ENCODE data around the gene FCRLB. TPM values are rescaled to one million over a fixed set of nuclear protein-coding genes. Genes with fewer than 3 reads are reported as not detected.
"Not testable (repeated sequence)": the region's sequence is repeated elsewhere in the genome, so short reads cannot be mapped to it uniquely, and the experiment has no call there.

The FCRLB gene
- total RNA-seq, 1 donor from 2014 or later = 0.14 TPM

GRCh38 chr1:161678500-161678899 is 42.8 kb upstream of the FCRLB start:
- TF ChIP-seq CTCF (IDR thresholded peaks at IDR 0.05; ENCODE audit: unreplicated experiment) = no peak
- Mint-ChIP-seq H3K36me3 (ENCODE audit: insufficient read depth) (no peaks in the 10 kb centered on the region), H3K4me1 (ENCODE audit: low read depth) (peaks cover 28% of the 10 kb centered on the region), H3K27me3 (peaks cover 2% of the 10 kb centered on the region), H3K4me3 (ENCODE audit: low read depth) (no peak overlapping the region), H3K9me3 (ENCODE audit: low read depth) (no peaks in the 10 kb centered on the region), H3K27ac (no peak overlapping the region)
- DNase-seq (ENCODE audit: low spot score, unreplicated experiment) = no peak

- peaks cover 5% of the 10 kb centered on the region for H3K27me3 Mint-ChIP-seq
- TF ChIP-seq CTCF (IDR thresholded peaks at IDR 0.05; ENCODE audit: unreplicated experiment) = no peak
Observed at GRCh38 chr1:161681879-161682278, 39.5 kb upstream of the FCRLB start.

GRCh38 chr1:161688946-161689345 is 32.4 kb upstream of the FCRLB start:
- H3K4me1 Mint-ChIP-seq (ENCODE audit: low read depth) = peaks cover 7% of the 10 kb centered on the region
- H3K27ac Mint-ChIP-seq = no peak overlapping the region
- no peak for DNase-seq (ENCODE audit: low spot score, unreplicated experiment)
- no peak for TF ChIP-seq CTCF (IDR thresholded peaks at IDR 0.05; ENCODE audit: unreplicated experiment)
- no peaks in the 10 kb centered on the region for H3K9me3 Mint-ChIP-seq (ENCODE audit: low read depth)
- no peaks in the 10 kb centered on the region for H3K36me3 Mint-ChIP-seq (ENCODE audit: insufficient read depth)
- H3K27me3 Mint-ChIP-seq = no peaks in the 10 kb centered on the region
- H3K4me3 Mint-ChIP-seq (ENCODE audit: low read depth) = no peak overlapping the region

More at GRCh38 chr1:161681879-161682278, 39.5 kb upstream of the FCRLB start:
- Mint-ChIP-seq H3K4me1 (ENCODE audit: low read depth) (peaks cover 11% of the 10 kb centered on the region), H3K27ac (no peak overlapping the region), H3K36me3 (ENCODE audit: insufficient read depth) (no peaks in the 10 kb centered on the region), H3K9me3 (ENCODE audit: low read depth) (no peaks in the 10 kb centered on the region), H3K4me3 (ENCODE audit: low read depth) (no peak overlapping the region)
- no peak for DNase-seq (ENCODE audit: low spot score, unreplicated experiment)

- peaks cover 3% of the 10 kb centered on the region for H3K36me3 Mint-ChIP-seq (ENCODE audit: insufficient read depth)
- peaks cover 6% of the 10 kb centered on the region for H3K27me3 Mint-ChIP-seq
- no peak overlapping the region for H3K4me3 Mint-ChIP-seq (ENCODE audit: low read depth)
- no peak for DNase-seq (ENCODE audit: low spot score, unreplicated experiment)
- H3K4me1 Mint-ChIP-seq (ENCODE audit: low read depth) = peaks cover 7% of the 10 kb centered on the region
- no peak for TF ChIP-seq CTCF (IDR thresholded peaks at IDR 0.05; ENCODE audit: unreplicated experiment)
- H3K27ac Mint-ChIP-seq = no peak overlapping the region
- H3K9me3 Mint-ChIP-seq (ENCODE audit: low read depth) = peaks cover 15% of the 10 kb centered on the region
Observed at GRCh38 chr1:161691846-161692245, 29.5 kb upstream of the FCRLB start.

- H3K27ac Mint-ChIP-seq; H3K27me3 Mint-ChIP-seq; H3K36me3 Mint-ChIP-seq (ENCODE audit: insufficient read depth); DNase-seq (ENCODE audit: low spot score, unreplicated experiment); H3K4me1 Mint-ChIP-seq (ENCODE audit: low read depth); H3K4me3 Mint-ChIP-seq (ENCODE audit: low read depth): not testable (repeated sequence)
- H3K9me3 Mint-ChIP-seq (ENCODE audit: low read depth) = peaks cover 21% of the 10 kb centered on the region
Observed at GRCh38 chr1:161693020-161693712, 28.2 kb upstream of the FCRLB start.

- H3K4me1 Mint-ChIP-seq (ENCODE audit: low read depth); H3K36me3 Mint-ChIP-seq (ENCODE audit: insufficient read depth); H3K27ac Mint-ChIP-seq; H3K4me3 Mint-ChIP-seq (ENCODE audit: low read depth); H3K27me3 Mint-ChIP-seq; DNase-seq (ENCODE audit: low spot score, unreplicated experiment): not testable (repeated sequence)
- H3K9me3 Mint-ChIP-seq (ENCODE audit: low read depth) = peaks cover 24% of the 10 kb centered on the region
Observed at GRCh38 chr1:161698302-161698701, 23.0 kb upstream of the FCRLB start.

All from progenitor cell of endocrine pancreas (in vitro differentiated cells).